ENCODE data around the gene HBE1. TPM values are rescaled to one million over a fixed set of nuclear protein-coding genes. Genes with fewer than 3 reads are reported as not detected.
"Not testable (repeated sequence)": the region's sequence is repeated elsewhere in the genome, so short reads cannot be mapped to it uniquely, and the experiment has no call there.

HBE1 gene
- 8.3 TPM in 2 replicates for polyA plus RNA-seq (2011; rRNA removed)
- polyA minus RNA-seq (2011; rRNA and poly(A)+ RNA removed), result 1.00 and 2.3 TPM in 2 replicates

DNA sequence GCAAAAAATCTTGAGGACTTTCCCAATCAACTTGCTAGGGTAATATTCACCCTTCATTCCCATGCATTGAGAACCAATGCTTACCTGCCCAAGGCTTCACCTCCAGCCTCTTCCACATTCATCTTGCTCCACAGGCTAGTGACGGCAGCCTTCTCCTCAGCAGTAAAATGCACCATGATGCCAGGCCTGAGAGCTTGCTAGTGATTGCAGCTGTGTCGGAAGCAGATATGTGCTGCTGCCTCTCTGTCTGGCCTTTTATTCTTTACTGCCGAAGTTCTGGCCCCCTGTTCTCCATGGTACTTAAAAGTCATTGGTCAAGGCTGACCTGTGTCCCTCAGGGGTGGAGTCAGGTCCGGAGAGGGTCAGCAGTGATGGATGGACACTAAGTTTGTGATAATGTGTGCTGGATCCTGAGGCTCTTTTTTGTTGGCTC, at the start of gene HBE1:
Gene HBE1 (minus strand): TSS at position 231 of the 433 bp plus-strand sequence. CDS start 55 bp downstream, at position 176.
- POLR2A ChIA-PET, result no interaction called here

DNA sequence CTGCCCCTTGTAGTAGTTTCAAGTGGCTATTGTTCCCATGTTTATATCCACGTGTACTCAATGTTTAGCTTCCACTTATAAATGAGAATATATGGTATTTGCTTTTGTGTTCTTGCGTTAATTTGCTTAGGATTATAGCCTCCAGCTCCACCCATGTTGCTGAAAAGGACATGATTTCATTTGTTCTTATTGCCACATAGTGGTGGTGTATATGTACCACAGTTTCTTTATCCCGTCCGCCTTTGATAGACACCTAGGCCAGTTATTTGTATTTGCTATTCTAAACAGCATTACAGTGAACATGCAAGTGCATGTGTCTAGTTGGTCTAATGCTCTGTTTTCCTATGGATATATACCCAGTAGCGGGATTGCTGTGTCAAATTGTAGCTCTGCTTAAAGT, 47.5 kb upstream of the HBE1 start:
- ChIA-PET POLR2A (no interaction called here), CTCF (interaction anchor here (1.2 kb wide), 1 partner anchor 18 kb away, joined by 3 read pairs; no protein-coding TSS in a partner anchor)
- no peak for DNase-seq (ENCODE audit: low read depth, low spot score)
- no peaks in the 10 kb centered on the region for H3K9me3 ChIP-seq (ENCODE audit: control insufficient read depth, insufficient read depth, low read length)
- H3K27me3 ChIP-seq (ENCODE audit: control insufficient read depth, insufficient read depth, low read length), result no peaks in the 10 kb centered on the region
- TF ChIP-seq, protein P1, sequence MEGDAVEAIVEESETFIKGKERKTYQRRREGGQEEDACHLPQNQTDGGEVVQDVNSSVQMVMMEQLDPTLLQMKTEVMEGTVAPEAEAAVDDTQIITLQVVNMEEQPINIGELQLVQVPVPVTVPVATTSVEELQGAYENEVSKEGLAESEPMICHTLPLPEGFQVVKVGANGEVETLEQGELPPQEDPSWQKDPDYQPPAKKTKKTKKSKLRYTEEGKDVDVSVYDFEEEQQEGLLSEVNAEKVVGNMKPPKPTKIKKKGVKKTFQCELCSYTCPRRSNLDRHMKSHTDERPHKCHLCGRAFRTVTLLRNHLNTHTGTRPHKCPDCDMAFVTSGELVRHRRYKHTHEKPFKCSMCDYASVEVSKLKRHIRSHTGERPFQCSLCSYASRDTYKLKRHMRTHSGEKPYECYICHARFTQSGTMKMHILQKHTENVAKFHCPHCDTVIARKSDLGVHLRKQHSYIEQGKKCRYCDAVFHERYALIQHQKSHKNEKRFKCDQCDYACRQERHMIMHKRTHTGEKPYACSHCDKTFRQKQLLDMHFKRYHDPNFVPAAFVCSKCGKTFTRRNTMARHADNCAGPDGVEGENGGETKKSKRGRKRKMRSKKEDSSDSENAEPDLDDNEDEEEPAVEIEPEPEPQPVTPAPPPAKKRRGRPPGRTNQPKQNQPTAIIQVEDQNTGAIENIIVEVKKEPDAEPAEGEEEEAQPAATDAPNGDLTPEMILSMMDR (IDR thresholded peaks at IDR 0.05; ENCODE audit: low read depth, low read length), result no peak
- no peak overlapping the region for H3K4me3 ChIP-seq (ENCODE audit: low read depth, low read length)
- no peak overlapping the region for H3K27ac ChIP-seq (ENCODE audit: low read depth, low read length)

More for the DNA sequence above, at the start of gene HBE1:
- Histone ChIP-seq H3K27ac (ENCODE audit: low read depth, low read length) (no peak within 1 kb of the TSS), H3K9me3 (ENCODE audit: control insufficient read depth, insufficient read depth, low read length) (no peaks in the 10 kb centered on the region), H3K4me3 (ENCODE audit: low read depth, low read length) (no peak within 1 kb of the TSS), H3K27me3 (ENCODE audit: control insufficient read depth, insufficient read depth, low read length) (no peaks in the 10 kb centered on the region)
- TF ChIP-seq, protein P1 (IDR thresholded peaks at IDR 0.05; ENCODE audit: low read depth, low read length), result no peak
- CTCF ChIA-PET, result no interaction called here
- no peak for DNase-seq (ENCODE audit: low read depth, low spot score)

DNA sequence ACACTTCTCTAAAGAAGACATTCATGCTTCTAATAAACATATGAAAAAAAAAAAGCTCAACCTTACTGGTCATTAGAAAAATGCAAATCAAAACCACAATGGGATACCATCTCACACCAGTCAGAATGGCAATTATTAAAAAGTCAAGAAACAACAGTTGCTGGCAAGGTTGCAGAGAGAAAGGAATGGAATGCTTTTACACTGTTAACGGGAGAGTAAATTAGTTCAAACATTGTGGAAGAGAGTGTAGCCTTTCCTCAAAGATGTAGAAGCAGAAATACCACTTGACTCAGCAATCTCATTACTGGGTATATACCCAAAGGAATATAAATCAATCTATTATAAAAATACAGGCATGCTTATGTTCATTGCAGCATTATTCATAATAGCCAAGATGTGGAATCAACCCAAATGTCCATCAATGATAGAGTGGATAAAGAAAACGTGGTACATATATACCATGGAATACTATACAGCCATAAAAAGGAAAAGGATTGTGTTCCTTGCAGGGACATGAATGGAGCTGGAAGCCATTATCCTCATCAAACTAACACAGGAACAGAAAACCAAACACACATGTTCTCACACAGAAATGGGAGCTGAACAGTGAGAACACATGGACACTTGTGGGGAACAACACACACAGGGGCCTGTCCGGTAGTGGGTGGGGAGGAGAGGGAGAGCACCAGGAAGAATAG, 43.7 kb upstream of the HBE1 start:
- CTCF ChIA-PET, result interaction anchor here (0.8 kb wide), 1 partner anchor 23 kb away, joined by 3 read pairs; no protein-coding TSS in a partner anchor
- H3K9me3 ChIP-seq (ENCODE audit: control insufficient read depth, insufficient read depth, low read length); H3K4me3 ChIP-seq (ENCODE audit: low read depth, low read length); H3K27me3 ChIP-seq (ENCODE audit: control insufficient read depth, insufficient read depth, low read length); H3K27ac ChIP-seq (ENCODE audit: low read depth, low read length); POLR2A ChIA-PET; DNase-seq (ENCODE audit: low read depth, low spot score): not testable (repeated sequence)

DNA sequence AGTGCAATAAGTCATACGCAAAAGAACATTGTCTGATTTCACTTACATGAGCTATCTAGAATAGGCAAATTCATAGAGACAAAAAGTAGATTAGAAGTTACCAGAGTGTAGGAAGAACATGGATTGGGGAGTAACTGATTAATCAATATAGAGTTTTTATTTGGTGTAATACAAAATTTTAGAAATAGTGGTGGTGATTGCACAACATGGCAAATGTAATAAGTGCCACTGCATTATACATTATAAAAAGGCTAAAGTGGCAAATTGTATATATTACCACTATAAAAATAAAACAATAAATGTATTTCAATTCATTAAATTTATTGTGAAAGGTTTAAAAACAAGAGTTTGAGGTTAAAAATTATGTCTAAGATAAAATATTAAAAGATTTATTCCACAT, 40.7 kb upstream of the HBE1 start:
- TF ChIP-seq, protein P1 (IDR thresholded peaks at IDR 0.05; ENCODE audit: low read depth, low read length), result no peak
- CTCF ChIA-PET, result no interaction called here
- no peak overlapping the region for H3K27ac ChIP-seq (ENCODE audit: low read depth, low read length)
- no peaks in the 10 kb centered on the region for H3K27me3 ChIP-seq (ENCODE audit: control insufficient read depth, insufficient read depth, low read length)
- POLR2A ChIA-PET, result no interaction called here
- no peak for DNase-seq (ENCODE audit: low read depth, low spot score)
- H3K9me3 ChIP-seq (ENCODE audit: control insufficient read depth, insufficient read depth, low read length), result no peaks in the 10 kb centered on the region; the same call in 1 of the 2 replicates
- no peak overlapping the region for H3K4me3 ChIP-seq (ENCODE audit: low read depth, low read length)

DNA sequence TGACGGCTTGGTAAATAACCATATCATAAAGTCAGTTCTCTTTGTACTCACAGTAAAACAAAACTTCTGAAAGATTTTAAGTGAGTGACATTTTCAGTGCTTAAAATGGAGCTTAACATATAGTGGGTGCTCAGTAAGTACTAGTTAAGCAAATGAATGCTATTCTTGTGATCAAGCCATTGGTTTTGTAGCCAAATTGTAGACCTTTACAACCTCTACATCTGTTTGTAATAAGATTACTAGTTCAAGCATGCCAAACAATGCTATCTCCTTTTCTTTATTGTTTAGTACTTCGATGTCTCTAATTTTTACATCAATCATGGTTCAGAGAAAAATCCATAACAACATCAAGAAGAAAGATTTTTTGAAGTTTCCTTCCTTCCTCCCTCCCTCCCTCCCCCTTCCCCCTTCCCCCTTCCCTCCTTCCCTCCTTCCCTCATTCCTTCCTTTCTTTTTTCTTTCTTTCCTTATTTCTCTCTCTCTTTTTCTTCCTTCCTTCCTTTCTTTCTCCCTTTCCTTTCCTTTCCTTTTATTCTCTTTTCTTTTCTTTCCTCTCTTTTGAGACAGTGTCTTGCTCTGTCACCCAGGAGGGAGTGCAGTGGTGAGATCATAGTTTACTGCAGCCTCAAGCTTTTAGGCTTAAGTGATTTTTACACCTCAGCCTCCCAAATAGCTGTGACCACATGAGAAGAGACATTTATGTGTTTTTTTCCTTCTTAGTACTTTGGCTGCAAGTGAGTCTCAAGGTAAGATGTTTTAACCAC, 37.7 kb upstream of the HBE1 start:
- no peak for DNase-seq (ENCODE audit: low read depth, low spot score)
- TF ChIP-seq, protein P1 (IDR thresholded peaks at IDR 0.05; ENCODE audit: low read depth, low read length), result no peak
- Histone ChIP-seq H3K4me3 (ENCODE audit: low read depth, low read length) (no peak overlapping the region), H3K27me3 (ENCODE audit: control insufficient read depth, insufficient read depth, low read length) (no peaks in the 10 kb centered on the region), H3K9me3 (ENCODE audit: control insufficient read depth, insufficient read depth, low read length) (no peaks in the 10 kb centered on the region; the same call in 1 of the 2 replicates), H3K27ac (ENCODE audit: low read depth, low read length) (no peak overlapping the region)
- ChIA-PET CTCF (interaction anchor here (0.8 to 1.6 kb wide), 2 partner anchors 10 to 184 kb away, joined by 3 to 5 read pairs; no protein-coding TSS in a partner anchor), POLR2A (no interaction called here)

All from AG04450 (cell line).